ENCODE results near the gene ZNF423. TPM values are rescaled to one million over a fixed set of nuclear protein-coding genes. Genes with fewer than 3 reads are reported as not detected.

ZNF423 gene
- total and polyA plus RNA-seq, 2 experiments from 2014 or later = 0.43 to 0.49 TPM

DNA sequence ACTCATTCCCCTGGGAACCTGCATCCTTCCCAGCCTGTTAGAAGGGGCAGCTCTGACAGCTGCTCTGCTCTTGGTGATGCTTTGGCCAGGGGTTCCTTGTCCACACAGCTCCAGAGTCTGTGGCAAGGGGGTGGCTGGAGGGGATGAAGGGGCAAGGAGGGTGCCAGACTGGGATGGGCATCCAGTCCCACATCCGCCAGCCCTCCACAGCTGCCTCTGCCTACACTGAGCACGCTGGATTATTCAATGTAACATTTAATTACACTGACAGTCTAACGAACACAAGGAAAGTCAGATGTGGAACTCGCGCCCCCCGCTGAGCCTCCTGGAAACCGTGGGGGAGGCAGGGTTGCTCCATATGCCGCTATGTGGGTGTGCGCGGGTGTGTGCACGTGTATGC is 381.2 kb downstream of the ZNF423 start:
- no peak overlapping the region for H3K4me2 ChIP-seq (ENCODE audit: unreplicated experiment)
- H3K36me3 ChIP-seq (ENCODE audit: low read depth) = no peaks in the 10 kb centered on the region
- no peaks in the 10 kb centered on the region for H3K79me2 ChIP-seq (ENCODE audit: insufficient read depth)
- H3F3A ChIP-seq (ENCODE audit: insufficient read depth) = no peaks in the 10 kb centered on the region
- TF ChIP-seq EZH2phosphoT487 (IDR thresholded peaks at IDR 0.05; ENCODE audit: insufficient read depth, low read depth) = no peak
- no peak for TF ChIP-seq EZH2 (IDR thresholded peaks at IDR 0.05; ENCODE audit: insufficient read depth, poor library complexity, severe bottlenecking)
- no peaks in the 10 kb centered on the region for H3K9me2 ChIP-seq (ENCODE audit: insufficient read depth)
- H3K27me3 ChIP-seq (replicated peaks; ENCODE audit: insufficient read depth) = no peaks in the 10 kb centered on the region
- no peak overlapping the region for H3K9ac ChIP-seq
- H3K4me3 ChIP-seq = no peak overlapping the region
- no peaks in the 10 kb centered on the region for H3K4me1 ChIP-seq (ENCODE audit: insufficient read depth)
- H3K27ac ChIP-seq = no peak overlapping the region
- no peaks in the 10 kb centered on the region for H4K20me1 ChIP-seq (ENCODE audit: insufficient read depth)
- H3K9me3 ChIP-seq (ENCODE audit: low read depth) = no peaks in the 10 kb centered on the region
- H2AFZ ChIP-seq = no peak overlapping the region
- DNase-seq = no peak
- in situ Hi-C loops (cut with MboI) = no loop called here
- 25 to 26% methylated on average over 11 of the region's 11 CpGs for WGBS, 2 experiments (ENCODE audit: low coverage in 1 of 2, low lambda C conversion rate in 2 of 2, missing lambda C conversion rate in 2 of 2)

DNA sequence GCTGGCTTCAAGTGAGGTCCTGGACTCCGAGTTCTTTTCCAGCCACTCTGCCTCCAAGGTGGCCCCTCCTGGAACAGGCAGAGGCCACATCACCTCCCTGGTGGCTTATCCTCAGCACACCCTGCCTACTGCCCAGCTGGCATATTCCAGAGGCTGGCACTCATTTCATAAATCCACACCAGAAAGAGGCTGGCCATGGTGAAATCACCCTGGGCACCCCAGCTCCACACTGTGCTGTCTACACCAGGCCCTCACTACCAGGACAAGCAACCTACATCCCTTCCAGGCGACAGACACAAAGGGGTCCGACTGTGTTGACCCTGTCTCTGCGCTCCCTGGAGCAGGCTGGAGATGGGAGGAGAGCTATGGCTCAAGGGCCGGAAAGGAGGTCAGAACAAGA is 382.1 kb downstream of the ZNF423 start:
- no peak overlapping the region for H3K4me3 ChIP-seq
- H3K27ac ChIP-seq = no peak overlapping the region
- H3F3A ChIP-seq (ENCODE audit: insufficient read depth) = no peaks in the 10 kb centered on the region
- no peaks in the 10 kb centered on the region for H3K4me1 ChIP-seq (ENCODE audit: insufficient read depth)
- 39 to 41% methylated on average over 5 of the region's 5 CpGs for WGBS, 2 experiments (ENCODE audit: low coverage in 1 of 2, low lambda C conversion rate in 2 of 2, missing lambda C conversion rate in 2 of 2)
- no peaks in the 10 kb centered on the region for H3K79me2 ChIP-seq (ENCODE audit: insufficient read depth)
- DNase-seq = no peak
- no peaks in the 10 kb centered on the region for H3K9me2 ChIP-seq (ENCODE audit: insufficient read depth)
- TF ChIP-seq EZH2phosphoT487 (IDR thresholded peaks at IDR 0.05; ENCODE audit: insufficient read depth, low read depth) (no peak), EZH2 (IDR thresholded peaks at IDR 0.05; ENCODE audit: insufficient read depth, poor library complexity, severe bottlenecking) (no peak)
- H3K36me3 ChIP-seq (ENCODE audit: low read depth) = no peaks in the 10 kb centered on the region
- no peaks in the 10 kb centered on the region for H4K20me1 ChIP-seq (ENCODE audit: insufficient read depth)
- H3K27me3 ChIP-seq (replicated peaks; ENCODE audit: insufficient read depth) = no peaks in the 10 kb centered on the region
- no peak overlapping the region for H3K4me2 ChIP-seq (ENCODE audit: unreplicated experiment)
- H2AFZ ChIP-seq = no peak overlapping the region
- H3K9me3 ChIP-seq (ENCODE audit: low read depth) = no peaks in the 10 kb centered on the region
- H3K9ac ChIP-seq = no peak overlapping the region
- in situ Hi-C loops (cut with MboI) = no loop called here

DNA sequence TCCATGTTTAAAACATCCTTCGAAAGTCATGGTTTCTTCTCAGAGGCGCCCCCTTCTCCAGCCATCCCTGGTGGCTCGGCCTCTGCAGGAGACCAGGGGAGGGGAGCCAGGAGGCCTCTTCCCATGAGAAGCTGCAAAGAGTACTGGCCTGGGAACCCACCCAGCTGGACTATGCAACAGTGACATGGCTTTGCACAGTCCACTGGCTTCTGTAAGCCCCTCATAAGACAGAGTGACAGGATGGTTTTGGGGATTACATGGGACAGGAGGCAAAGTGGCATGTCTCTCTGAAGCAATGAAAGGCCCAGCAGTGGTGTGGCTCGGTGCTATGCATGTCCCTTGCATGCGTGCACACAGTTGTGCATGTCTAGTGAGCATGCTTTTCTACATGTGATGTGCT is 382.8 kb downstream of the ZNF423 start:
- no peak overlapping the region for H3K4me2 ChIP-seq (ENCODE audit: unreplicated experiment)
- 47 to 60% methylated on average over 5 of the region's 5 CpGs for WGBS, 2 experiments (ENCODE audit: low coverage in 1 of 2, low lambda C conversion rate in 2 of 2, missing lambda C conversion rate in 2 of 2)
- in situ Hi-C loops (cut with MboI) = no loop called here
- no peaks in the 10 kb centered on the region for H3K9me2 ChIP-seq (ENCODE audit: insufficient read depth)
- no peaks in the 10 kb centered on the region for H4K20me1 ChIP-seq (ENCODE audit: insufficient read depth)
- no peaks in the 10 kb centered on the region for H3K79me2 ChIP-seq (ENCODE audit: insufficient read depth)
- H3K4me1 ChIP-seq (ENCODE audit: insufficient read depth) = no peaks in the 10 kb centered on the region
- no peak overlapping the region for H3K4me3 ChIP-seq
- H3K36me3 ChIP-seq (ENCODE audit: low read depth) = no peaks in the 10 kb centered on the region
- no peaks in the 10 kb centered on the region for H3F3A ChIP-seq (ENCODE audit: insufficient read depth)
- H3K27me3 ChIP-seq (replicated peaks; ENCODE audit: insufficient read depth) = no peaks in the 10 kb centered on the region
- no peak overlapping the region for H3K9ac ChIP-seq
- no peak overlapping the region for H2AFZ ChIP-seq
- H3K27ac ChIP-seq = no peak overlapping the region
- no peak for TF ChIP-seq EZH2 (IDR thresholded peaks at IDR 0.05; ENCODE audit: insufficient read depth, poor library complexity, severe bottlenecking)
- TF ChIP-seq EZH2phosphoT487 (IDR thresholded peaks at IDR 0.05; ENCODE audit: insufficient read depth, low read depth) = no peak
- no peaks in the 10 kb centered on the region for H3K9me3 ChIP-seq (ENCODE audit: low read depth)
- no peak for DNase-seq

DNA sequence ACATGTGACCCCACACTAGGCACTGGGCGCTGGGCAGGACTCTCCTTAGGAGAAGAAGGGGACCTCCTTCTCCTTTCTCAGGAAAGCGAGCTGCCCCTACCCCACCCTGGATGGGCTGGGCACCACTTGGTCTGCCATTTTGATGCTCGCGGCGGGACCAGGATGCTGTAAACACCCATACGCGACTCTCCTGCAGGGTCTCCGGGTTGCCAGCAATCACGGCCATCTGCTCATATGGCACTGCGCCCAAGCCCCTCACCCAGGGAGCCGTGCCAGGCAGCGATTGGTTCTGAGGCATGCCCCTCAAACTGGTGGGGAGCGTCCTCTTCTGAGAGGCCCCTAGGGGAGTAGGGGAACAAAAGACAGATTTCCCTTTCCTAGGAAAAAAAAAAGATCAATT is 383.3 kb downstream of the ZNF423 start:
- no peak for DNase-seq
- no peak overlapping the region for H2AFZ ChIP-seq
- in situ Hi-C loops (cut with MboI) = no loop called here
- H3K4me2 ChIP-seq (ENCODE audit: unreplicated experiment) = no peak overlapping the region
- H3K9me3 ChIP-seq (ENCODE audit: low read depth) = no peaks in the 10 kb centered on the region
- H3K4me1 ChIP-seq (ENCODE audit: insufficient read depth) = no peaks in the 10 kb centered on the region
- 46 to 48% methylated on average over 13 of the region's 13 CpGs for WGBS, 2 experiments (ENCODE audit: low coverage in 1 of 2, low lambda C conversion rate in 2 of 2, missing lambda C conversion rate in 2 of 2)
- no peaks in the 10 kb centered on the region for H3K27me3 ChIP-seq (replicated peaks; ENCODE audit: insufficient read depth)
- no peak overlapping the region for H3K27ac ChIP-seq
- TF ChIP-seq EZH2 (IDR thresholded peaks at IDR 0.05; ENCODE audit: insufficient read depth, poor library complexity, severe bottlenecking) (no peak), EZH2phosphoT487 (IDR thresholded peaks at IDR 0.05; ENCODE audit: insufficient read depth, low read depth) (no peak)
- H3K4me3 ChIP-seq = no peak overlapping the region
- no peaks in the 10 kb centered on the region for H4K20me1 ChIP-seq (ENCODE audit: insufficient read depth)
- H3K79me2 ChIP-seq (ENCODE audit: insufficient read depth) = no peaks in the 10 kb centered on the region
- no peaks in the 10 kb centered on the region for H3F3A ChIP-seq (ENCODE audit: insufficient read depth)
- H3K9me2 ChIP-seq (ENCODE audit: insufficient read depth) = no peaks in the 10 kb centered on the region
- H3K9ac ChIP-seq = no peak overlapping the region
- H3K36me3 ChIP-seq (ENCODE audit: low read depth) = no peaks in the 10 kb centered on the region

All from GM23248 (cell line).